Measurements from ENCODE around the gene ANO7. TPM values are rescaled to one million over a fixed set of nuclear protein-coding genes. Genes with fewer than 3 reads are reported as not detected.

The ANO7 gene
- total RNA-seq, 1 experiment from 2014 or later = 0.84 TPM

DNA sequence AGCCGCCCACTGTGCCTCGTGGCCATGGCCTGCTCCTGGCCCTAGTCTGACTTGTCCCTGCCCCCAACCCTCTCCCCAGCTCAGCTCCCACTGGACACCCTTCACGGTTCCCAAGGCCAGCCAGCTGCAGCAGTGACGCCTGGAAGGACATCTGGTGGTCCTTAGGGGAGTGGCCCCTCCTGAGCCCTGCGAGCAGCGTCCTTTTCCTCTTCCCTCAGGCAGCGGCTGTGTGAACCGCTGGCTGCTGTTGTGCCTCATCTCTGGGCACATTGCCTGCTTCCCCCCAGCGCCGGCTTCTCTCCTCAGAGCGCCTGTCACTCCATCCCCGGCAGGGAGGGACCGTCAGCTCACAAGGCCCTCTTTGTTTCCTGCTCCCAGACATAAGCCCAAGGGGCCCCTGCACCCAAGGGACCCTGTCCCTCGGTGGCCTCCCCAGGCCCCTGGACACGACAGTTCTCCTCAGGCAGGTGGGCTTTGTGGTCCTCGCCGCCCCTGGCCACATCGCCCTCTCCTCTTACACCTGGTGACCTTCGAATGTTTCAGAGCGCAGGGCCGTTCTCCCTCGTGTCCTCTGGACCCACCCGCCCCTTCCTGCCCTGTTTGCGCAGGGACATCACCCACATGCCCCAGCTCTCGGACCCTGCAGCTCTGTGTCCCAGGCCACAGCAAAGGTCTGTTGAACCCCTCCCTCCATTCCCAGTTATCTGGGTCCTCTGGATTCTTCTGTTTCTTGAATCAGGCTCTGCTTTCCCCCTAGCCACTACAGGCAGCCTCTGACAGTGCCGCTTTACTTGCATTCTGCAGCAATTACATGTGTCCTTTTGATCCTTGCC is 35.8 kb downstream of the ANO7 start:
- Histone ChIP-seq H3K4me2 (ENCODE audit: low read length) (peak overlapping the region; percentile 40), H3K4me3 (replicated peaks in 1 of 2; ENCODE audit: low read depth in 1 of 2, low read length in 2 of 2) (no peak overlapping the region), H2AFZ (ENCODE audit: low read depth, low read length, poor library complexity, severe bottlenecking) (no peak overlapping the region), H3K4me1 (ENCODE audit: control insufficient read depth in 1 of 2, insufficient read depth in 2 of 2, low read length in 2 of 2) (peaks cover 7 to 11% of the 10 kb centered on the region in 2 experiments; a peak in 3 of 4 replicates), H3K27me3 (ENCODE audit: insufficient read depth, low read length) (no peaks in the 10 kb centered on the region), H3K9me2 (ENCODE audit: insufficient read depth) (no peaks in the 10 kb centered on the region), H3K9ac (ENCODE audit: low read length) (no peak overlapping the region), H3K9me3 (ENCODE audit: control insufficient read depth in 1 of 2, insufficient read depth in 1 of 2, low read depth in 1 of 2, low read length in 2 of 2) (no peaks in the 10 kb centered on the region), H3K79me2 (ENCODE audit: insufficient read depth, low read length) (no peaks in the 10 kb centered on the region), H4K20me1 (ENCODE audit: insufficient read depth) (no peaks in the 10 kb centered on the region), H3K27ac (ENCODE audit: low read depth, low read length) (peak overlapping the region; percentile 26; the same call in 1 of the 2 replicates), H3K36me3 (ENCODE audit: control insufficient read depth in 1 of 2, insufficient read depth in 2 of 2, low read length in 2 of 2) (peaks cover 17 to 18% of the 10 kb centered on the region in 2 experiments; a peak in 3 of 4 replicates)
- intact Hi-C loops (cut with micrococcal nuclease) = no loop called here
- peak; percentile 43 for ATAC-seq
- DNase-seq (ENCODE audit: low read depth, low spot score) = no peak
- ChIA-PET CTCF (no interaction called here), POLR2A (no interaction called here), RAD21 (ENCODE audit: low non-redundant PET in 1 of 2, low total read pairs in 2 of 2, uncharacterized antibody in 2 of 2, unreplicated experiment in 2 of 2) (interaction anchor here in 1 of 2 experiments (0.6 kb wide), 1 partner anchor 352 kb away, joined by 6 read pairs; no protein-coding TSS in a partner anchor)
- TF ChIP-seq, protein P1, sequence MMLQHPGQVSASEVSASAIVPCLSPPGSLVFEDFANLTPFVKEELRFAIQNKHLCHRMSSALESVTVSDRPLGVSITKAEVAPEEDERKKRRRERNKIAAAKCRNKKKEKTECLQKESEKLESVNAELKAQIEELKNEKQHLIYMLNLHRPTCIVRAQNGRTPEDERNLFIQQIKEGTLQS (IDR thresholded peaks at IDR 0.05) = no peak
- no peak for TF ChIP-seq YY1 (IDR thresholded peaks at IDR 0.05; ENCODE audit: extremely low read depth, insufficient replicate concordance, low read depth, low read length)
- TF ChIP-seq SIN3A (IDR thresholded peaks at IDR 0.05; ENCODE audit: low read depth) = no peak
- TF ChIP-seq, protein P2, sequence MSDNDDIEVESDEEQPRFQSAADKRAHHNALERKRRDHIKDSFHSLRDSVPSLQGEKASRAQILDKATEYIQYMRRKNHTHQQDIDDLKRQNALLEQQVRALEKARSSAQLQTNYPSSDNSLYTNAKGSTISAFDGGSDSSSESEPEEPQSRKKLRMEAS (IDR thresholded peaks at IDR 0.05) = no peak
- no peak for TF ChIP-seq SP1 (IDR thresholded peaks at IDR 0.05; ENCODE audit: low read depth)
- TF ChIP-seq TCF7L2 (IDR thresholded peaks at IDR 0.05; ENCODE audit: borderline replicate concordance, extremely low read depth, insufficient read depth, insufficient read length) = no peak
- TF ChIP-seq EZH2phosphoT487 (IDR thresholded peaks at IDR 0.05; ENCODE audit: borderline replicate concordance) = no peak
- no peak for TF ChIP-seq SRF (IDR thresholded peaks at IDR 0.05; ENCODE audit: low read depth)
- TF ChIP-seq CEBPB (IDR thresholded peaks at IDR 0.05; ENCODE audit: low read depth) = no peak
- no peak for TF ChIP-seq CBX3 (IDR thresholded peaks at IDR 0.05; ENCODE audit: low read depth)
- TF ChIP-seq, protein P3, sequence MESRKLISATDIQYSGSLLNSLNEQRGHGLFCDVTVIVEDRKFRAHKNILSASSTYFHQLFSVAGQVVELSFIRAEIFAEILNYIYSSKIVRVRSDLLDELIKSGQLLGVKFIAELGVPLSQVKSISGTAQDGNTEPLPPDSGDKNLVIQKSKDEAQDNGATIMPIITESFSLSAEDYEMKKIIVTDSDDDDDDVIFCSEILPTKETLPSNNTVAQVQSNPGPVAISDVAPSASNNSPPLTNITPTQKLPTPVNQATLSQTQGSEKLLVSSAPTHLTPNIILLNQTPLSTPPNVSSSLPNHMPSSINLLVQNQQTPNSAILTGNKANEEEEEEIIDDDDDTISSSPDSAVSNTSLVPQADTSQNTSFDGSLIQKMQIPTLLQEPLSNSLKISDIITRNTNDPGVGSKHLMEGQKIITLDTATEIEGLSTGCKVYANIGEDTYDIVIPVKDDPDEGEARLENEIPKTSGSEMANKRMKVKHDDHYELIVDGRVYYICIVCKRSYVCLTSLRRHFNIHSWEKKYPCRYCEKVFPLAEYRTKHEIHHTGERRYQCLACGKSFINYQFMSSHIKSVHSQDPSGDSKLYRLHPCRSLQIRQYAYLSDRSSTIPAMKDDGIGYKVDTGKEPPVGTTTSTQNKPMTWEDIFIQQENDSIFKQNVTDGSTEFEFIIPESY (IDR thresholded peaks at IDR 0.05; ENCODE audit: extremely low read depth, insufficient replicate concordance, low read length) = no peak
- no peak for TF ChIP-seq POLR2A (IDR thresholded peaks at IDR 0.05; ENCODE audit: borderline replicate concordance, extremely low read depth, insufficient read depth, insufficient read length)
- TF ChIP-seq EZH2 (IDR thresholded peaks at IDR 0.05) = no peak
- TF ChIP-seq, protein P4, sequence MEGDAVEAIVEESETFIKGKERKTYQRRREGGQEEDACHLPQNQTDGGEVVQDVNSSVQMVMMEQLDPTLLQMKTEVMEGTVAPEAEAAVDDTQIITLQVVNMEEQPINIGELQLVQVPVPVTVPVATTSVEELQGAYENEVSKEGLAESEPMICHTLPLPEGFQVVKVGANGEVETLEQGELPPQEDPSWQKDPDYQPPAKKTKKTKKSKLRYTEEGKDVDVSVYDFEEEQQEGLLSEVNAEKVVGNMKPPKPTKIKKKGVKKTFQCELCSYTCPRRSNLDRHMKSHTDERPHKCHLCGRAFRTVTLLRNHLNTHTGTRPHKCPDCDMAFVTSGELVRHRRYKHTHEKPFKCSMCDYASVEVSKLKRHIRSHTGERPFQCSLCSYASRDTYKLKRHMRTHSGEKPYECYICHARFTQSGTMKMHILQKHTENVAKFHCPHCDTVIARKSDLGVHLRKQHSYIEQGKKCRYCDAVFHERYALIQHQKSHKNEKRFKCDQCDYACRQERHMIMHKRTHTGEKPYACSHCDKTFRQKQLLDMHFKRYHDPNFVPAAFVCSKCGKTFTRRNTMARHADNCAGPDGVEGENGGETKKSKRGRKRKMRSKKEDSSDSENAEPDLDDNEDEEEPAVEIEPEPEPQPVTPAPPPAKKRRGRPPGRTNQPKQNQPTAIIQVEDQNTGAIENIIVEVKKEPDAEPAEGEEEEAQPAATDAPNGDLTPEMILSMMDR (IDR thresholded peaks at IDR 0.05 in 2 of 3, conservative IDR thresholded peaks at IDR 0.05 in 1 of 3; ENCODE audit: borderline replicate concordance in 1 of 3, insufficient read depth in 1 of 3, low read depth in 2 of 3, low read length in 2 of 3) = no peak
- no peak for TF ChIP-seq ELF1 (IDR thresholded peaks at IDR 0.05; ENCODE audit: borderline replicate concordance, low read depth)
- TF ChIP-seq RAD21 (IDR thresholded peaks at IDR 0.05; ENCODE audit: low read depth) = no peak
- no peak for TF ChIP-seq FOSL1 (IDR thresholded peaks at IDR 0.05; ENCODE audit: low read depth)
- no TSS peak for BruUV-seq (replicated peaks)
